Activated CD4-positive, CD25-positive, alpha-beta regulatory T cell treated with anti-CD3 and anti-CD28 coated beads, Interleukin-2, amount 50 U/mL, for 72 hours (primary cell): ENCODE data around the gene LBH.

Experiments used
- DNase-seq: peaks from one replicate; pipeline ENCODE4 v3.0.0; 2021

LBH gene

DNA sequence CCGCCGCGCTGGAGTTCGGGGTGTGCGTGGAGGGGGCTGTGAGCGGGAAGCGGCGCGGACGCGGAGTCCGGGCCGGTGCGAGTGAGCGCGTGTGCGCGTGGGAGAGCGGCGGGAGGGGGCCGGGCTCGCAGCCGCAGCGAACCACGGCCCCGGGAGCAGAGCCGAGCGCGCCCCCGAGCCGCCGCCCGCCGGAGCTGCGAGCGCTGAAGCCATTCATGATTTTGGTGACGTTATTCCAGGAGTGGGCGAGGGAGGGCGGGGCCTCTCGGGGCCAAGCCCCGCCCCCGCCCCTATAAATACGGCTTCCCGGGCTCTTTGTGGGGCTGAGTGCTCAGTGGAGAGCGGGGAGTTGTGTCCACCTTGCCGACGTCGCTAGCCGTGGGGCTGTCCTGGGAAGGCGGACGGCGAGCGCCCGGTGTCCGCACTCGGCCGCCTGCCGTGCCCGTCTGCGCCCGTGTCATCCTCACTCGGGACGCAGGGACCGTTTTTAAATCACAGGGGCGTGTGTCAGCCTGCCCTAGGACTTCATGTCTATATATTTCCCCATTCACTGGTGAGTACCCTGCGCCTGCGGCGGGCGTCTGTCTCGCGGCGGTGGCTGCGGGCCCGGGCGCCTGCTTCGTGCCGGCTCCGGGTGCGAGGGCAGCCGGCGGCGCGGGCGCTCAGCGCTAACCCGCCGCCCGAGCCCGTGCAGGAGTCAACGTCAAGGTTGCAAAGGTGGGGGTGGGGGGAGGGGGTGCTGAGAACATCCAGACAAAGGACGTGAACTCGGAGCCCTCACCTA lies at the start of gene LBH:
TSS of gene LBH (plus strand) at position 323 of the 784 bp plus-strand sequence. CDS start at position 528, 205 bp downstream.
- peak; percentile 78 for DNase-seq

- no peak for DNase-seq
Measured at GRCh38 chr2:30184035-30184434, 47.3 kb upstream of the LBH start.

DNA sequence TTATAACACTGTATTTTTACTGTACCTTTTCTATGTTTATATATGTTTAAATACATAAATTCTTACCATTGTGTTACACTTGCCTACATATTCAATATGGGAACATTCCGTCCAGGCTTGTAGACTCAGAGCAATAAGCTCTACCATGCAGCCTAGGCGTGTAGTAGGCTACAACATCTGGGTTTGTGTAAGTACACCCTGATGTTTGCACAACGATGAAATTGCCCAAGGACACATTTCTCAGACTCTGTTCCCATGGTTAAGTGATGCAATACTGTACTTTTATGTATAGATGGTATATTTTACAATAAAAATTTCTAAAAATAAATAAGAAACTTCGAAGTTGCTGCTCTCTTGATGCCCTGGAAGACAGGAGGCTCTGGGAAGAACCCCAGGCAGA lies 46.2 kb upstream of the LBH start:
- no peak for DNase-seq

- DNase-seq = no peak
Measured at GRCh38 chr2:30188292-30188691, 43.0 kb upstream of the LBH start.

GRCh38 chr2:30190637-30191036 lies 40.7 kb upstream of the LBH start:
- DNase-seq = no peak

GRCh38 chr2:30191107-30191506 lies 40.2 kb upstream of the LBH start:
- DNase-seq = no peak

DNA sequence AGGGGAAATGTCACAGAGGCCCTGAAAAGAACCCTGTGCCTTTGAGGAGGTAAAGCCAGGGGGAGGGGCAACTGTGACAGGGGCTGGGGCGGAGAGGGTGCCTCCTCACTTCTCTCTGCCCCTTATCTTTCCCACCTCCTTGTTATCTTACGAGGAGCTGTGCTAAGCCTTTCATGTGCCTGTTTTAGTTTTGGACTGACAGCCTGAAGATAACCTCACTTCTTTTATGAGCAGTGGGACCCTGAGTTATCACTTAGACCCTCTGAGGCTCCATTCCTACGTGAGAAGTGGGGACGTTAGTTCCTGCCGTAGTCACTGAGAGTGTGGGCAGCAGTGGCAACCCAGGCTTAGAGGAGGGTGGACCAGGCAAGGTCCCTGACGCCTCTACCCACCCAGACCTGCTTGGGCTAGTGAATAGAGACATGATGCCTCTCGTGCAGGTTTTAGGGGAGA lies 39.5 kb upstream of the LBH start:
- DNase-seq = no peak

- no peak for DNase-seq
Measured at GRCh38 chr2:30192314-30192713, 39.0 kb upstream of the LBH start.

DNA sequence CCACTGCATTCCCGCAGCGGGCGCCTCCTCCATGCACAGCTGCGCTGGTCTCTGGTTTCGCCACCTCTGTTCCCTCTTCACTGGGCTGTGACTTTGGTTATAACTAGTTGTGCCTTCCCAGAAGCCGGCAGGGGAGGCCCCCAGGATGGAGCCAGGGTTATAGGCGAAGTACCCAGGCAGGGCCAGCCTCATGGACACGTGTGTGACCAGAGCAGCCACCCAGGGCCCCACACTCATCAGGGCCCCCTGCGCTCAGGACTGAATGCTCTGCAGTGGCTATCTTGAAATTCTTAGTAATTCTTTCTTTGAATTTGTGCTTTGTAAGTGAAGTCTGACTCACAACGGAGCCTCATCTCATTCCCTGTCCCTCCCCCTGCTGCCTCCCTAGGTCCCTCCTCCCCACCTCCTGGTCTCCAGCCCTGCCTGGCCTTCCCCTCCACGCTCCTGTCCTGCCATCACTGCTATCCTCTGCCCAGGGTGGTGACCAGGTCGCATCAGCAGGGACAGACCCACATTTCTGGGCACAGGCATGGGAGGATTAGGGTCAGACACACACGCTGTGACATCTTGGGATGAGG lies 38.1 kb upstream of the LBH start:
- DNase-seq = no peak

- DNase-seq = no peak
Measured at GRCh38 chr2:30194421-30194820, 36.9 kb upstream of the LBH start.

GRCh38 chr2:30195016-30195415 lies 36.3 kb upstream of the LBH start:
- DNase-seq = no peak

- no peak for DNase-seq
Measured at GRCh38 chr2:30197570-30198192, 33.7 kb upstream of the LBH start.

DNA sequence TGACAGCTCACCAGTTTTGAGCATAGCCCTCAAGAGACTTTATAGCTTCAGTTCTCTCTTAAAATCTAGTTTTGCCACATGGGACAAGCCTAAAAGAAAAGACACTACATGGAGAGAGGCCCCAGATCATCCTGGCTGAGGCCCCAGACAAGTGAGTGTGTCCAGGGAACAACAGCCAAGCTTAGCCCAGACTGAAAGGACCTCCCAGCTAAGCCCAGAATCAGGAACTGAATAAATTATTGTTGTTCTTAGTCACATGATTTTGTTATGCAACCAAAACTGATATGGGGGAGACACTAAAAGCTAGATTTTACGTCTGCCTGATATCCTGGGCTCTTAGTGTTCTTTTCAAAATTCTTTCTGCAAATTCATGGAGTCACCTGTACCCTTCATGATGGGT lies 29.3 kb upstream of the LBH start:
- DNase-seq = no peak

DNA sequence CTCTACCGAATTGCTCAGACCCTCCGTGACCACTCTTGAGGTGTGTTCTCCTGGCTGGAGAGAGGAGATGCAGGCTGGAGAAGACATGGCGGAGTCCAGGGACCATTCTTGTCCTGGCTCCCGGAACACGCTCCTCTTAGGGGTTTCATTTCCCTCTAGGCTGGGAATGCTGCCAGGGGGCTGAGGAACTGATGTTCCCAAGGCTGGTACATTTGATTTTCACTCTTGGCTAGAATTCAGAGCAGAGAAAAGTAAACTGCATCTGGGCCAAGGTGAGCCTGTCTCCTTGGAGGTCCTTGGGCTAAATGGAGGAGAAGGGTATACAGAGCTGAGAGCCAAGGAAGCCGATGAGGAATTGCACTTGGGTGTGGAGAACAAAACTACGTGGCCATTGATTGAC lies 28.2 kb upstream of the LBH start:
- no peak for DNase-seq

- DNase-seq = no peak
Measured at GRCh38 chr2:30204281-30204680, 27.1 kb upstream of the LBH start.

DNA sequence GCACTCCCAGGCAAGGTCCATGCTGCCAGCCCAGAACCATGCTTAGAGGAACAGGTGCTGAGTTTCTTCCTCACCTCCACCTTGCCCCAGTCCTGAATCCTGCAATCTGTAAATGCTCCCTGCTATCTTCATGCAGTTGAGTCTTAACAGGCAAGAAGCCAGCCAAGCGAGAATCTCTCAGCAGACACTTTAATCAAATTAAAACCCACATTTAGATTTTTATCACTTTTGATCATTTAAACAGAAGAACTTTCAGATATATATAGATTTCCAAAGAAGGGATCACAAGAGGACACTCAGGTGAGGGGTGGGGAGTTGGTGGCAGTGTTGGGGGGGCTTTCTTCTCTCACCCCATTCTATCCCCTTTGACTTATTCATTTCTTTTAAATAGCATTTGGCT lies 25.9 kb upstream of the LBH start:
- no peak for DNase-seq

DNA sequence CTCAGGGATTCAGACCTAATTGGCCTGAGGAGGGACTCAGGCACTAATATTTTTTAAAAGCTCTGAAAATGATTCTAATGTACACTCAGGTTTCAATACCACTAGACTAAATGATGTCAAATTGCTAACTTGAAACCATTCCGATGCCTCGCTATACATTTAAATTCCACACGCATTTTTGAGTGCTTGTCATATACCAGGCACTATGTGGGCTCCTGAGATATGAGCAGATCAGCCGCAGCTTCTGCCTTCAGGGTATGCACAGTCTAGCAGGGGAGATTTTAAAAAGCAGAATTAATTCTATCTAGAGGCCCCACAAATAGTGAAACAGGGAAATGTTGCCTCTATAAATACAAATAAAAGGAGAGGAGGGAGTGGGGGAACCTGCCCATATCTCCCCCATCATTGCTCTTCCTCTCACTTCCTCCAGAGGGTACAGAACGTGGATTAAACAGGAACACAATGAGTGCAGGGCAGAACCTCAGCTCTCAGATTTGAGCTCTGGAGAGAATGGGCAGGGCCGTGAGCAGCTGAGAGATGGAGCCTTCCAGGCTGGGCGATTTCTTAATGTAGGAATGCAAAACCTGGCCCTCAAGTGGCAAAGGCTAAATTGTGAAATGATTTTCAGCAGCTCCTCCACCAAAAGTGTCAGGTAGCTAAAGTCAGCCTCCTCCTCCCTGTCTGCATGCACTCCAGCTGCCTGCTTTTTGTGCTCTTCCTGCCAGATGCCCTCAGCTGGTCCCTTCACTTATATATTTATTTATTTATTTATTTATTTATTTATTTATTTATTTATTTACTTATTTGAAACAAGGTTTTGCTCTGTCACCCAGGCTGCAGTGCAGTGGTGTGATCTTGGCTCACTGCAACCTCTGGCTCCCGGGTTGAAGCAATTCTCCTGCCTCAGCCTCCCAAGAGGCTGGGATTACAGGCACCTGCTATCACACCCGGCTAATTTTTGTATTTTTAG lies 24.6 kb upstream of the LBH start:
- no peak for DNase-seq

DNA sequence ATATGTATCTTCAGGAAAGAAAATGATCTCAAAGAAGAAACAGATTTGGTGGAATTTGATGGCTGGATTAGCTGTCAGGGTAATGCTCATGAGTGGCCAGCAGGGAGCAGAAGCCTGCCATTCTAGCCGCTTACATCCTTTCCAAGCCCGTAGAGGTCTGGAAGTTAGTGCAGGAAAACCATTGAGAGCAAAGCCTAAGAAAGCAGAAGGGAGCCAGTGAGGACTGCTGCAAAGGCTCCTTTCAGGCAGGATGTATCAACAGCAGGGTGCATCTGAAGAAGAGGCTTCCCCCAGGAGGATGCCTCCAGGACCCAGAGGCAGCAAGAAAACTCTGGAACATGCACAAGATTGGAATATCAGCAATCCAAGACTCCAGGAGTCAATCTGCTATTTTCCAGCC lies 22.9 kb upstream of the LBH start:
- no peak for DNase-seq

GRCh38 chr2:30209227-30209626 lies 22.1 kb upstream of the LBH start:
- DNase-seq = no peak

DNA sequence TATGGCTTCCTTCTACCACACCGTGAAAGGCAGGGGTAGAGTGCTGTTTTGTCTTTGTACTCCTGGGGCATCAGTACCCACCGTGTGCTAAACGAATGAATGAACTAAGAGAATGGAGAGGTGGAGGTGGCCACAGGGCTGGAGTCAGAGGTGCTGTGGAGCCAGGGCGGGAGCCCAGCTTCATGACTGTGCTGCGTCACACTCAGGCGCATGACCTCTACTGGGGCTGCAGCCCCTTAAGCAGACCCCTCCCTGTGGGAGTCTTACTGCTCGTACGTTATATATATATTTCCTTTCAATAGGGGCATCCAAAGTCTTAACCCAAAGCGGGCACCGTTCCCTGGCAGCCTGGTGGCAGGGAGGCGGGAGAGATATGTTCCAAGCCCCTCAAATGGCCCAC lies 18.0 kb upstream of the LBH start:
- peak; percentile 18 for DNase-seq

GRCh38 chr2:30213907-30214463 lies 17.3 kb upstream of the LBH start:
- DNase-seq = no peak

DNA sequence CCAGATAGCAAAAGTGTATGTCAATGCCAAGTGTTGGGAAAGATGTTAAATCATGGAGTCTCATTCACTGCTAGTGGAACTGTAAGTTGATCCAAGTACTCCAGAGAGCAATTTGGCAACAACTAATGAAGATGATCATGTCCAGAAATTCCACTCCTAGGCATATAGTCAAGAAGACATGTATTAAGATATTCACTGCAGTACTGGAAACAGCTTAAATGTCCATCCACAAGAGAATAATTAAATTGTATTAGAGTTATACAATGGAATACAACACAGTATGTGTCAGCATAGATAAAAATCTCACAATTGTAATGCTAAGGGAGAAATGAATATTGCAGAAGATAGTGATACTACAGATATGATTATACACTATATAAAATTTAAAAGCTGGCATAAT lies 15.2 kb upstream of the LBH start:
- DNase-seq = no peak
